ENCODE measurements around the gene LAPTM5. TPM values are rescaled to one million over a fixed set of nuclear protein-coding genes. Genes with fewer than 3 reads are reported as not detected.

The LAPTM5 gene
- polyA plus RNA-seq, 4 donors, result 10.5 to 58.1 (median 46.0) TPM

GRCh38 chr1:30695439-30695841, 62.1 kb downstream of the LAPTM5 start:
- FAIRE-seq (no peak), DNase-seq (no peak)
- 37 to 46% (median 45%) methylated on average over 6 of the region's 6 CpGs for WGBS, 3 donors
- no peaks in the 10 kb centered on the region for H3K36me3 ChIP-seq (ENCODE audit: control insufficient read depth in 3 of 3, insufficient read depth in 2 of 3, low read depth in 1 of 3, low read length in 3 of 3)
- H3K27me3 ChIP-seq (ENCODE audit: control insufficient read depth in 3 of 3, insufficient read depth in 3 of 3, low read length in 3 of 3), result peaks cover 0 to 4% (median 3%) of the 10 kb centered on the region in 3 donors
- H3K4me3 ChIP-seq (ENCODE audit: low read depth in 1 of 3, low read length in 3 of 3), result no peak overlapping the region
- peaks cover 0 to 2% of the 10 kb centered on the region in 2 donors for H3K9me3 ChIP-seq (ENCODE audit: control insufficient read depth in 2 of 2, insufficient read depth in 1 of 2, low read depth in 1 of 2, low read length in 1 of 2)
- no peaks in the 10 kb centered on the region for H3K4me1 ChIP-seq (ENCODE audit: control insufficient read depth in 3 of 3, insufficient read depth in 2 of 3, low read depth in 1 of 3, low read length in 2 of 3)
- H3K27ac ChIP-seq (ENCODE audit: low read depth in 1 of 3, low read length in 2 of 3), result no peak overlapping the region

DNA sequence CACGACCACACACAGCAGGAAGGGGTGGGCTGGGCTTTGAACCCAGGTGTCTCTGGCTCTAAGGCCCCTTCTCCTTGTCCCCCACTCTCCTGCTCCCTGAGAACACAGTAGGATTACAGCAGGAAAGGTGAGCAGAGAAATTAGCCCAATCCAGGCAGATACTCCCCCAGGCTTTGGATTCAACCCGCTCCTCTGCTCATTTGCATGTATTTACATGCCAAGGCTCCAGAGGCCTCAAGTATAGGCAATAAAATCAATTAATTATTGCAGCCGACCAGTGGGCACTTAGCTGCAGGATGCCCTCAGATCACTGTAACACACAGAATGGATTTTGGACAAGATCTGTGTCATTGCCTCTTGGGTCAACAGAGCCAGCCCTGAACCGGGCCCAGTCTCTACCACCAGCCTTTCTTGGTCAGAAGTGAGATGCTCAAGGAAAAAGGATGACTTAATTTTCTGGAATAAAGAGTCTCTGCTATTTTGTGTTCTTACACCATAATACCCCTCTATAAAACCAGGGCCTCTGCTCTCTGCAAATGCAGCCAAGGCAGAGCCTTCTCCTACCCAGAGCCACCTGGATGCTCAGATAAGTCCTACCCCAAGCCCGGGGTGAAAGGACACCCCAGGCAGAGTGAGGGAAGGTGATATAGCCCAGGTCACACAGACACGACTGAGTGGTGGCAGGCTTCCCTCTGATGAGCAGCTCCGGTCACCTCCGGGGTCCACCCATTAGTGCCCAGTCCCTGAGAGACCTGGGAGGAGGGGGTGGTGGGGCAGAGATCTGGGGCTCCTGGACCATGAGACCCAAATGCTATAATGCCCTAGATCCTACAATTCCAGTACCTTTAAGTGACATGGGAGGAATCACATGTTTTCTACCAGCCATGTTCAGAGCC, 63.0 kb downstream of the LAPTM5 start:
- Histone ChIP-seq H3K27ac (ENCODE audit: low read depth in 1 of 3, low read length in 2 of 3) (no peak overlapping the region), H3K4me3 (ENCODE audit: low read depth in 1 of 3, low read length in 3 of 3) (no peak overlapping the region), H3K4me1 (ENCODE audit: control insufficient read depth in 3 of 3, insufficient read depth in 2 of 3, low read depth in 1 of 3, low read length in 2 of 3) (no peaks in the 10 kb centered on the region), H3K9me3 (ENCODE audit: control insufficient read depth in 2 of 2, insufficient read depth in 1 of 2, low read depth in 1 of 2, low read length in 1 of 2) (peaks cover 0 to 2% of the 10 kb centered on the region in 2 donors), H3K27me3 (ENCODE audit: control insufficient read depth in 3 of 3, insufficient read depth in 3 of 3, low read length in 3 of 3) (peaks cover 0 to 4% (median 3%) of the 10 kb centered on the region in 3 donors), H3K36me3 (ENCODE audit: control insufficient read depth in 3 of 3, insufficient read depth in 2 of 3, low read depth in 1 of 3, low read length in 3 of 3) (no peaks in the 10 kb centered on the region)
- DNase-seq (no peak), FAIRE-seq (no peak)
- WGBS, 3 donors, result 51 to 64% (median 64%) methylated on average over 8 of the region's 8 CpGs

GRCh38 chr1:30693822-30694221, 63.8 kb downstream of the LAPTM5 start:
- H3K27ac ChIP-seq (ENCODE audit: low read depth in 1 of 3, low read length in 2 of 3), result no peak overlapping the region
- DNase-seq (no peak), FAIRE-seq (no peak)
- H3K4me1 ChIP-seq (ENCODE audit: control insufficient read depth in 3 of 3, insufficient read depth in 2 of 3, low read depth in 1 of 3, low read length in 2 of 3), result no peaks in the 10 kb centered on the region
- peaks cover 0 to 2% of the 10 kb centered on the region in 2 donors for H3K9me3 ChIP-seq (ENCODE audit: control insufficient read depth in 2 of 2, insufficient read depth in 1 of 2, low read depth in 1 of 2, low read length in 1 of 2)
- WGBS, 3 donors, result 63 to 81% (median 76%) methylated on average over 5 of the region's 5 CpGs
- H3K36me3 ChIP-seq (ENCODE audit: control insufficient read depth in 3 of 3, insufficient read depth in 2 of 3, low read depth in 1 of 3, low read length in 3 of 3), result no peaks in the 10 kb centered on the region
- H3K27me3 ChIP-seq (ENCODE audit: control insufficient read depth in 3 of 3, insufficient read depth in 3 of 3, low read length in 3 of 3), result peaks cover 0 to 4% (median 3%) of the 10 kb centered on the region in 3 donors
- no peak overlapping the region for H3K4me3 ChIP-seq (ENCODE audit: low read depth in 1 of 3, low read length in 3 of 3)

DNA sequence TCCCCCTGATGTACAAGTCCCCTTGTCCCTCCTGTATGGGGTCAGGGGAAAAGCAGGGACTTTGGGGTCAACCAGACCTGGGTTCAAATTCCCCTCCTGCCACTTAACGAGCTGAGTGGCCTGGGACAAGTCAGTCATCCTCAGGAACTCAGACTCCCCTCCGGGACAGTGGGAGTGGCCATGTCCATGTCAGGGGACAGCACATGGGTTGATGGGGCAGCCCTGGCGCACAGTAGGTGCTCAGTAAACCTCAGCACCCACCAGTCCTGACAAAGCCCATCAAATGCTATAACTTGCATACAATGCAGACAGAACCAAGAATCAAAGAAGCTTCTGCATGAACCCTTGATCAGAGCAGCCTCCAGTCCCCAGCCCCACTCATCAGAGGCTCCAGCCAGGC, 64.2 kb downstream of the LAPTM5 start:
- Histone ChIP-seq H3K4me1 (ENCODE audit: control insufficient read depth in 3 of 3, insufficient read depth in 2 of 3, low read depth in 1 of 3, low read length in 2 of 3) (no peaks in the 10 kb centered on the region), H3K36me3 (ENCODE audit: control insufficient read depth in 3 of 3, insufficient read depth in 2 of 3, low read depth in 1 of 3, low read length in 3 of 3) (no peaks in the 10 kb centered on the region), H3K9me3 (ENCODE audit: control insufficient read depth in 2 of 2, insufficient read depth in 1 of 2, low read depth in 1 of 2, low read length in 1 of 2) (peaks cover 0 to 2% of the 10 kb centered on the region in 2 donors), H3K4me3 (ENCODE audit: low read depth in 1 of 3, low read length in 3 of 3) (no peak overlapping the region), H3K27ac (ENCODE audit: low read depth in 1 of 3, low read length in 2 of 3) (no peak overlapping the region), H3K27me3 (ENCODE audit: control insufficient read depth in 3 of 3, insufficient read depth in 3 of 3, low read length in 3 of 3) (peaks cover 0 to 4% (median 4%) of the 10 kb centered on the region in 3 donors)
- no peak for DNase-seq
- WGBS, 3 donors, result 43 to 82% (median 57%) methylated on average over 3 of the region's 3 CpGs
- FAIRE-seq, result no peak

- 66 to 76% (median 67%) methylated on average over 6 to 7 of the region's 7 CpGs for WGBS, 3 donors
- Histone ChIP-seq H3K27ac (ENCODE audit: low read depth in 1 of 3, low read length in 2 of 3) (no peak overlapping the region), H3K36me3 (ENCODE audit: control insufficient read depth in 3 of 3, insufficient read depth in 2 of 3, low read depth in 1 of 3, low read length in 3 of 3) (no peaks in the 10 kb centered on the region), H3K4me1 (ENCODE audit: control insufficient read depth in 3 of 3, insufficient read depth in 2 of 3, low read depth in 1 of 3, low read length in 2 of 3) (no peaks in the 10 kb centered on the region), H3K9me3 (ENCODE audit: control insufficient read depth in 2 of 2, insufficient read depth in 1 of 2, low read depth in 1 of 2, low read length in 1 of 2) (peaks cover 0 to 2% of the 10 kb centered on the region in 2 donors), H3K4me3 (ENCODE audit: low read depth in 1 of 3, low read length in 3 of 3) (no peak overlapping the region), H3K27me3 (ENCODE audit: control insufficient read depth in 3 of 3, insufficient read depth in 3 of 3, low read length in 3 of 3) (peaks cover 0 to 5% (median 4%) of the 10 kb centered on the region in 3 donors)
- no peak for FAIRE-seq
- DNase-seq, result no peak
These were observed 64.6 kb downstream of the LAPTM5 start for GRCh38 chr1:30692948-30693301.

GRCh38 chr1:30692201-30692947, 65.2 kb downstream of the LAPTM5 start:
- 66 to 69% (median 69%) methylated on average over 7 of the region's 7 CpGs for WGBS, 3 donors

DNA sequence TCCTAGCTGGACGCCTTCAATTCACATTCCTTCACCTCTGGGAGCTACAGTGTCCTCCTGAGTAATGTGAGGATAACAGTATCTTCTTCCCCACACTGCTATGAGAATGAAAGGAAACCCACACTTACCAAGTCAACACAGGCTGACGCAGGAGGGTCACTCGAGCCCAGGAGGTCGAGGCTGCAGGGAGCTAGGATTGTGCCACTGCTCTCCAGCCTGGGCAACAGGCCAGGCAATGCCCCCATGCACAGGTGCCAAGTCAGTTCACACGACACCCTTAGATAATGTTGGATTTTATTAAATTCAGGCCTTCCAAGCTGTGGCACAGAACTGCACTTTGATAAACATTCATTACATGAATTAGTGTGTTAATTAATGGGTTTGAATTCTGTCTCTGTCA, 66.1 kb downstream of the LAPTM5 start:
- H3K4me3 ChIP-seq (ENCODE audit: low read depth in 1 of 3, low read length in 3 of 3), result no peak overlapping the region
- DNase-seq (no peak), FAIRE-seq (no peak)
- no peaks in the 10 kb centered on the region for H3K36me3 ChIP-seq (ENCODE audit: control insufficient read depth in 3 of 3, insufficient read depth in 2 of 3, low read depth in 1 of 3, low read length in 3 of 3)
- no peak overlapping the region for H3K27ac ChIP-seq (ENCODE audit: low read depth in 1 of 3, low read length in 2 of 3)
- H3K4me1 ChIP-seq (ENCODE audit: control insufficient read depth in 3 of 3, insufficient read depth in 2 of 3, low read depth in 1 of 3, low read length in 2 of 3), result no peaks in the 10 kb centered on the region
- WGBS, 3 donors, result 41 to 60% (median 59%) methylated on average over 5 of the region's 5 CpGs
- peaks cover 0 to 5% (median 4%) of the 10 kb centered on the region in 3 donors for H3K27me3 ChIP-seq (ENCODE audit: control insufficient read depth in 3 of 3, insufficient read depth in 3 of 3, low read length in 3 of 3)
- no peaks in the 10 kb centered on the region for H3K9me3 ChIP-seq (ENCODE audit: control insufficient read depth in 2 of 2, insufficient read depth in 1 of 2, low read depth in 1 of 2, low read length in 1 of 2)

More at GRCh38 chr1:30692201-30692947, 65.2 kb downstream of the LAPTM5 start:
- H3K4me1 ChIP-seq (ENCODE audit: control insufficient read depth in 3 of 3, insufficient read depth in 2 of 3, low read depth in 1 of 3, low read length in 2 of 3), result no peaks in the 10 kb centered on the region
- peaks cover 0 to under 1% of the 10 kb centered on the region in 2 donors for H3K9me3 ChIP-seq (ENCODE audit: control insufficient read depth in 2 of 2, insufficient read depth in 1 of 2, low read depth in 1 of 2, low read length in 1 of 2)
- peaks cover 0 to 5% (median 4%) of the 10 kb centered on the region in 3 donors for H3K27me3 ChIP-seq (ENCODE audit: control insufficient read depth in 3 of 3, insufficient read depth in 3 of 3, low read length in 3 of 3)
- H3K27ac ChIP-seq (ENCODE audit: low read depth in 1 of 3, low read length in 2 of 3), result no peak overlapping the region
- no peak for FAIRE-seq
- no peaks in the 10 kb centered on the region for H3K36me3 ChIP-seq (ENCODE audit: control insufficient read depth in 3 of 3, insufficient read depth in 2 of 3, low read depth in 1 of 3, low read length in 3 of 3)
- DNase-seq, result no peak
- H3K4me3 ChIP-seq (ENCODE audit: low read depth in 1 of 3, low read length in 3 of 3), result no peak overlapping the region

DNA sequence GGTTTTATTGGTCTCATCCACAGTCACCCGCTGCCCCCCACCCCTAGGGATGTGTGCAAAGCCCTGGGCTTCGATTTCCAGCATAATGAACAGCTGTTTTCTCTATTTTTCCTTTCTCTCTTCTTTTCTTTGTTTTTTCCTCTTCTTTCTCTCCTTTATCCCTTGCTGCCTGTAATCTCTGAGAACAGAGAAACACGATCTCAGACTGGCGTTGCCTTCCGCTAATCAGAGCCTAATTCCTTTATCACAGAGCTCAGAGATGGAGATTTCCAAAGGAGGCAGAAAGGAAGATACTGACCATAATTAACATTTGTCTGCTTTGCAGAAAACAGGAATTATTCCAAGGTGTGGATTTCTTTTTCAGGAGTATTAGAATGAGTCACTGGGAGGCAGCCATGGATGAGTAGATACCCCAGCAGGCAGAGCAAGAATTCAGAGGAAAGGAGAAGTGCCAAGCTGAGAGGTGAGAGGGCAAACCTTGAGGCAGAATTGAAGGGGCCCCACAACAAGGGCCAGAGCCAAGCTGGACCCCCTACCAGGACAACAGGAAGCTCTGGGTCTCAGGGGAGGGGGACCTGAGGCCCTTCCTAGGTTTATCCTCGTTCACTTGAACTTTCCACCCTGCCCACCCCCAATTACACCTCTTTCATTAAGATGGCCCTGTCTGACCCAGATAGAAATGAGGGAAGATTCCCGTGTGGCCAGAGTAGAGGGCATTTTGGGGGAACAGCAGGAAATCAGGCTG, 67.5 kb downstream of the LAPTM5 start:
- Histone ChIP-seq H3K4me3 (ENCODE audit: low read depth in 1 of 3, low read length in 3 of 3) (no peak overlapping the region), H3K36me3 (ENCODE audit: control insufficient read depth in 3 of 3, insufficient read depth in 2 of 3, low read depth in 1 of 3, low read length in 3 of 3) (no peaks in the 10 kb centered on the region), H3K9me3 (ENCODE audit: control insufficient read depth in 2 of 2, insufficient read depth in 1 of 2, low read depth in 1 of 2, low read length in 1 of 2) (no peaks in the 10 kb centered on the region), H3K27ac (ENCODE audit: low read depth in 1 of 3, low read length in 2 of 3) (no peak overlapping the region), H3K4me1 (ENCODE audit: control insufficient read depth in 3 of 3, insufficient read depth in 2 of 3, low read depth in 1 of 3, low read length in 2 of 3) (no peaks in the 10 kb centered on the region), H3K27me3 (ENCODE audit: control insufficient read depth in 3 of 3, insufficient read depth in 3 of 3, low read length in 3 of 3) (peaks cover 0 to 10% (median 5%) of the 10 kb centered on the region in 3 donors)
- WGBS, 3 donors, result 23 to 40% (median 37%) methylated on average over 7 of the region's 7 CpGs
- DNase-seq (no peak), FAIRE-seq (no peak)
